SW480 (cell line): ENCODE results near the gene ZNF862.
"Not testable (repeated sequence)": the region's sequence is repeated elsewhere in the genome, so short reads cannot be mapped to it uniquely, and the experiment has no call there.

Experiments
- DNase-seq: peaks from one replicate; pipeline ENCODE4 v3.0.0-alpha.2; 2016; ENCODE audit warnings: low spot score

The ZNF862 gene

DNA sequence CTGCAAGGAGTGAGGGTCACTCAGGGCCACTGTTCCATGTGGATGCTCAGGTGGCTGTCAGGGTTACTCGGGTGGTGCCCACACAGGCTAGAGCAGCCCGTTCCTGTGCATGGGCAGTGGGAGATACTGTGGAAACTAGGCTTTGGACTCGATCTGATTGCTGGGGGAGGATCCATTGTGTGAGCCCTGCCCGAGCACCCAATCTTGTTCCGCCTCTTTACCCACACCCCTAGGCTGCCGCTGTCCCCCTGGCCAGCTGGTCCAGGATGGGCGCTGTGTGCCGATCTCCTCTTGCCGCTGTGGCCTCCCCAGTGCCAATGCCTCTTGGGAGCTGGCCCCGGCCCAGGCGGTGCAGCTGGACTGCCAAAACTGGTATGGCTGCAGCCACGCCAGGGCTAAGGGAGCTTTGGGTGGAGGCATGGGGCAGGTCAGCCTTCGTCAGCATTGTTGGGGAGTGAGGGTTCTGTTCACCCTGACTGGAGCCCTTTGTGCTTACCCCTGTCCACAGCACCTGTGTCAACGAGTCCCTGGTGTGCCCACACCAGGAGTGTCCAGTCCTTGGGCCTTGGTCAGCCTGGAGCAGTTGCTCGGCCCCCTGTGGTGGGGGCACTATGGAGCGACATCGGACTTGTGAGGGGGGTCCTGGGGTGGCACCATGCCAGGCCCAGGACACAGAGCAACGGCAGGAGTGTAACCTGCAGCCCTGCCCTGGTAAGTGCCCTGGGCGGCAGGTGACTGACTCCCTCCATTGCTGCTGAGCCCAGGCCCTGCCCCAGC, 12.4 kb upstream of the ZNF862 start:
- DNase-seq = no peak

DNA sequence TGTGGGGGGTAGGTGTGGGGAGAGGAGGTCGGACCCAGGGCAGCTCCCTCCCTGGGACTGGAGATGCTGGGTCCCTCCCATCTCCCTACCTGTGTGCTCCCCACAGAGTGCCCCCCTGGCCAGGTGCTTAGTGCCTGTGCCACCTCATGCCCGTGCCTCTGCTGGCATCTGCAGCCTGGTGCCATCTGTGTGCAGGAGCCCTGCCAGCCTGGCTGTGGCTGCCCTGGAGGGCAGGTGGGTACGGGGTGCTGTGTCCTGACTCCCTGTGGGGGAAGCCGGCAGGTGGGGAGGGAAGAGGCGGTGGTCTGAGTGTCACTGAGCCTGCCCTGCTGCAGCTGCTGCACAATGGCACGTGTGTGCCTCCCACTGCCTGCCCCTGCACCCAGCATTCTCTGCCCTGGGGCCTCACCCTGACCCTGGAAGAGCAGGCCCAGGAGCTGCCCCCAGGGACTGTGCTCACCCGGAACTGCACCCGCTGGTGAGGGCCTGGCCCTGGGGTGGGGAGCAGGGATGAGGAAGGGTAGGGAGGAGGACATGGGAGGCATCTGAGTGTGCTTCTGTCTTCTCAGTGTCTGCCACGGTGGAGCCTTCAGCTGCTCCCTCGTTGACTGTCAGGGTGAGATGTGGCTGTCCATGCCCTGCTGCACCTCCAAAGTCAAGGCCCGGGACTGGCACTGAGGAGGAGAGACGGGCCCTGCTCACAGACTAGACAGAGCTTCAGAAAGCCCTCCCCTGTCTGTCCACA, 11.7 kb upstream of the ZNF862 start:
- no peak for DNase-seq

DNA sequence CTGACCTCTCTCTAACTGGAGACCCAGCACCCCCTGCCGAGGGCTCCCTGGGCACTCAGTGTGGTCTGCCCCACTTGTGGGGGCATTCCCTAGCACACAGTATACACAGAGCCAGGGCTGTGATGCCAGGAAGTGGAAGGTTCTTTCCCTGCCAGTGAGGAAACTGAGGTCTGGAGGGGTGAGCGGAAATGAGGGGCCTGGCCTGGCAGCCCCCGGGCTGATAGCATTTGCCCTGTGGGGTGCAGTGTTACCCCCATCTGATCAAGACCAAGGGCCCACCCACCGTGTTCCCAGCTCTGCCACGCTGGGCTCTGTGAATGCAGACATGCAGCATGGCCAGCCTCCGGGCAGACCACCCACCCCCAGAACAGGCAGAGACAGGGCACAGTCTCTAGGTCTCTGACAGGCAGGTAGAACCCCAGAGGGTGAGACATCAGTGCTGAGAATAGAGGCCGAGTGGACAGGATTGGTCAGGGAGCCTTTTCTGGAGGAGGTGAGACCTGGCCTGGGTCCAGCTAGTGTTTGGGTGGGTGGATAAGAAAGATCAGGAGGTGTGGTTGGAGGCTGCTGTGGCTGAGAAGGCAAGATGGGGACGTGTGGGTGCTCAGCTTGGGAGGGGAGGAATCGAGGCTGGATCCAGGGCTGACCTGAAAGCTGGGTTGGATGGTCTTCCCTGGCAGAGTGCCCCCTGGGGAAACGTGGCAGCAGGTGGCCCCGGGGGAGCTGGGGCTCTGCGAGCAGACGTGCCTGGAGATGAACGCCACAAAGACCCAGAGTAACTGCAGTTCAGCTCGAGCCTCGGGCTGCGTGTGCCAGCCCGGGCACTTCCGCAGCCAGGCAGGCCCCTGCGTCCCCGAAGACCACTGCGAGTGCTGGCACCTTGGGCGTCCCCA, 10.8 kb upstream of the ZNF862 start:
- DNase-seq = no peak

DNA sequence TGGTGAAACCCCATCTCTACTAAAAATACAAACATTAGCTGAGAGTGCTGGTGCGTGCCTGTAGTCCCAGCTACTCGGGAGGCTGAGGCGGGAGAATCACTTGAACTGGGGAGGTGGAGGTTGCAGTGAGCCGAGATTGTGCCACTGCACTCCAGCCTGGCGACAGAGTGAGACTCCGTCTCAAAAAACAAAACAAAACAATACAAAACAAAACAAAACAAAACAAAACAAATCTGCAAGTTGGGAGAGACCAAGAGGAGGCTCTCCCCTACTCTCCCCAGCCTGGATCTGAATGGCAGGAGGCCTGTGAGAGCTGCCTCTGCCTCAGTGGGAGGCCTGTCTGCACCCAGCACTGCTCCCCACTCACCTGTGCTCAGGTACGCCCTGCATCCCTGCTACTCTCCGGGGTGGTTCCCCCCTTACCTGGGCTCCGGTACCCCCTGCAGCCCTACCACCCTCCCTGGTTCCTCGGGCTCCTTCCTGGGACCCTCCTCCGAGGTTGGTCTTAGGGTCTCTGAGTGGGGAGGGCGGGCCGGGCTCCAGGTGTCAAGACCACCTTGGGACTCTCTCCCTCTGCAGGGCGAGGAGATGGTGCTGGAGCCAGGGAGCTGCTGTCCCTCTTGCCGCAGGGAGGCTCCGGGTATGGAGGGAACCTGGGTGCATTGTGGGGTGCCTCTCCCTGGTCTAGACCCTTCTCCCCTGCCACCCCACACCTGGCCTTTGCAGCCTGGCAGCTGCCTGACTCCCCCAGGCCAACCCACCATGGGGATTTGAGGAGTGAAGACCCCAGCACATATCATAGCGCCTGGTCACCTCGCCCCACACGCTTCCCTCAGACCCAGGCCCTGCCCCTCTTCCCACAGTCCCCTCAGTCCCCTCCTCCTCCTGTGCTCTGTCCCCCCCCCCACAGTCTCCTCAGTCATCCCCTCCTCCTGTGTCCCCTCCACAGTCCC, 9.5 kb upstream of the ZNF862 start:
- no peak for DNase-seq

DNA sequence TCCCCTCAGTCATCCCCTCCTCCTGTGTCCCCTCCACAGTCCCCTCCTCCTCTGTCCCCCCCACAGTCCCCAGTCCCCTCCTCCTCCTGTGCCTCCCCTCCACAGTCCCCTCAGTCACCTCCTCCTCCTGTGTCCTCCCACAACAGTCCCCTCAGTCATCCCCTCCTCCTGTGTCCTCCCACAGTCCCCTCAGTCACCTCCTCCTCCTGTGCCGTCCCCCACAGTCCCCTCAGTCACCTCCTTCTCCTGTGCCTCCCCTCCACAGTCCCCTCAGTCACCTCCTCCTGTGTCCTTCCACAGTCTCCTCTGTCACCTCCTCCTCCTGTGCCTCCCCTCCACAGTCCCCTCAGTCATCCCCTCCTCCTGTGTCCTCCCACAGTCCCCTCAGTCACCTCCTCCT, 7.6 kb upstream of the ZNF862 start:
- DNase-seq = not testable (repeated sequence)

DNA sequence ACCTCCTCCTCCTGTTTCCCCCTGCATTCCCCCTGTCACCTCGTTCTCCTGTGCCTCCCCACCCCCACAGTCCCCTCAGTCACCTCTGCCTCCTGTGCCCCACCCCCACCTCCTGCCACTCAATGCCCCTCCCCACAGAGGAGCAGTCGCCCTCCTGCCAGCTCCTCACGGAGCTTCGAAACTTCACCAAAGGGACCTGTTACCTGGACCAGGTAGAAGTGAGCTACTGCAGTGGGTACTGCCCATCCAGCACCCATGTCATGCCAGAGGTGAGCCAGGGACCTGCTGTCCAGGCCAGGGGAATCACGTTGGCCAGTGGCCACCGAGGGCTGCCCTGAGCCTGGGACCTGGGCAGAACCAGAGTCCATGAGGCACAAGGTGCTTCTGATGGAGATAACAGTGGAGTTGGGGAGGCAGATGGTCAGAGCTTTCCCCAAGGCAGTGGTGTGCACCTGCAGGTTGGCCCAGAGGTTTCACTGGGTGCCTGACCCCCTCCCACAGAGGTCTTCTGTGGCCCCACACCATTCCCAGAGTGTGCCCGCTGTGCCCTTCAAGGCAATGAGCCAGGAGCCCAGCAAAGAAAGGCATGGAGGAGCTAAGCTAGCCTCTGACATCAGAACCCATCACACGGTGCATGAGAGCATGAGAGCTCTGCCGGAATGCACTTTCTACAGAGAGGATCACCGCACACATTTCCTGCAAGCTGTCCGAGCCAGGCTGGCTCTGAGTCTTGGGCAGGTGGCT, 7.0 kb upstream of the ZNF862 start:
- no peak for DNase-seq

DNA sequence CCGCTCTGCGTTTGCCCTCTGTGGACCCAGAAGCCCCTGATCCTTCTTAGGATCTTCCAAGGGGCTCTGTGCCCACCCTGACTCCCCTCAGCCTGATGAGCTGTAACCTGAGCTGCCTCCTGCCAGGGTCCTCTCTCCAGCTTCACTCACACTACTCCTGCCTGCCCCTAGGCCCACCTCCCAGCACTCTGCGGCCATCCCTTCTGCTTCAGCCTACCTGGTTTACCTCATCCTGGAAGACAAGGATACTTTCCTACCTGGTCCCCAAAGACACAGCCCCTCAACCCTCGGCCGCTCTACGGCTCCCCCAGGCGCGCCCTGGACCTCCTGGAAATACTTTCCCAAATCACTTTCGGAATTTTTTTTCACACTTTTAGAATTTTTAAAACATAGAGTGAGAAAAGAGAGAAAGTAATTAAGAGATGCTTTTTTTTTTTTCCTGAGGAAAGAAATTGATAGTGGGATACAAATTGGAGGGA, 6.4 kb upstream of the ZNF862 start:
- DNase-seq = no peak

DNA sequence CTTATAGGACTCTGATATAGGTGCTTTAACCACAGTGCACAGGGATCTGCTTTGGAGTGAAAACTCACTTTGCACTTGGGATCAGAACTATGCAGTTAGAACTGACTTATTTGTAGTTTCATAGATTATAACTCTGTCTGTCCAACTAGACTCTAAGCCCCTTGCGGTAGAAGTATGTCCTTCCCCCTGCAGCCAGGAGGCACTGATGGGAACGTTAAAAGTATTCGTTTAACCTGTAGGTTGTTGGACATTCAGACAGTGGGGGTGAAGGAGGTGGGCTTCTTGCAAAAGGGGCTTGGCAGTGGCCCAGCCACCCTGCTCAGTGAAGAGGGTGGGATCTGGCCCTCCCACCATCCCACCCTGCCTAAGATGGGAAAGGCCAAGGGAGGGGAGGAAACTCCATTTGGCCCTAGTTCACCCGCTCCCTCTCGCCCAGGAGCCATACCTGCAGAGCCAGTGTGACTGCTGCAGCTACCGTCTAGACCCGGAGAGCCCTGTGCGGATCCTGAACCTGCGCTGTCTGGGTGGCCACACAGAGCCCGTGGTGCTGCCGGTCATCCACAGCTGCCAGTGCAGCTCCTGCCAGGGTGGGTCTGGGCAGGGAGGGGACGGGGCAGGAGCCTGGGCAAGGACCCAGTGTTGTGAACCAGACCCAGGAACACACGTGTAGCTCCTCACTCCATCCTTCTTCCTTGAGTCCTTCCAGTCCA, 5.7 kb upstream of the ZNF862 start:
- no peak for DNase-seq

DNA sequence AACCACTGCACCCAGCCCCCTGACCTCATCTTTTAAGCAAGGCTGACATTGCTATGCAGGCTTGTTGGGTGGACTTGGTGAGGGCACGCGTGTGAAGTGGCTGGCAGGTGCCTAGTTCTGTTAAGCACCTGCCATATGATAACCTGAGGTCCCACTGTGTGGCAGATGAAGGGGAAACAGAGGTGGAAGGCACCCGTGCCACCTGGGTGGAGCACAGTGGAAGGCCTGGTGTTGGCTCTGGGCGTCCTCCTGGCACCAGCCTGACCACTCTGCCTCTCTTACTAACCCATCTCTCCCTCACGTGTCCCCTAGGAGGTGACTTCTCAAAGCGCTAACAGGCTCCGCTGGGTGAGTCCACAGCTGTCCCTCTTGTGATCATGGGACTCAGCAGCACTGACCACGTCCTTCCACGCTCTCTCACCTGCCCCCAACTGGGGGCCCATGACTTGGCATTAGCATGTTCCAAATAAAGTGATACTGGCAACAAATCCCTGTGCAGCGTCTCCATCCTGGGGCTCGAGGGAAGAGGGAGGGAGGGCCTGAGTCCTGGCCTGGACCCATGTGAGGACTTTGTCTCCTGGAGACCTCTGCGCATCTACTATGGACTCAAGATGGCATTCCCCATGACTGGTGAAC, 4.6 kb upstream of the ZNF862 start:
- DNase-seq = no peak

DNA sequence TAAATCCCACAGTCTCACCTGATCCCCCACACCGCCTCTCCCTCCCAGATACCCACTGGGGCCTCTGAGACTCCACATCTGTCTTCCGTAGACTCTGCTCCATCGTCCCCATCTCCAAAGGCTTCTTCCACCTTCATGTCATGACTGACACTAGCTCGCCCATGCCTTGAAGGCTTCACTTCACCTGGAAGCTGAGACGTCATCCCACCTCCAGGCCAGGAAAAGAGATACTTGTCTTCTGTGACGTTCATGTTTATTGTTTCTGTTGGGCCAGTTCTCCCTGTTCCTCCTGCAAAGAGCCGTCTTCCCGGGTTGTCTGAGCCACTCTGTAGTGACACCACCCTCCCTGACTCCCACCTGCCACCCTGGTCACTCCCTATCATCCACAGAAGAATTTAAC, 3.6 kb upstream of the ZNF862 start:
- no peak for DNase-seq

DNA sequence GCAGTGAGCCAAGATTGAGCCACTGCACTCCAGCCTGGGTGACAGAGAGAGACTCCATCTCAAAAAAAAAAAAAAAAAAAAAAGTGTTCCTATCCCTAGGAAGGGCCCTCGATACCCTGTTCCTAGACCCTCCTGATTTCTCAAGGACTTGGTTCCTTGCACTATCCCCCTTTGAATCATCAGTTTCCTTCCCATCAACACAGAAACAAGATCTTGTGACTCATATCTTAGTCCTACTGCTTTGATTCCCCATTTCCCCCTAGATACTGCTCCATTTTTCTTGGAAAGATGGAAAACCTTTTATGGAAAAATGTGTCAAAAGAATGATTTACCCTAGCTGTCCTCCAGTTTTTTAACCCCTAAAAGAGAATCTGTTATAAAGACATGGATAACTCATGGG, 1.7 kb upstream of the ZNF862 start:
- no peak for DNase-seq

DNA sequence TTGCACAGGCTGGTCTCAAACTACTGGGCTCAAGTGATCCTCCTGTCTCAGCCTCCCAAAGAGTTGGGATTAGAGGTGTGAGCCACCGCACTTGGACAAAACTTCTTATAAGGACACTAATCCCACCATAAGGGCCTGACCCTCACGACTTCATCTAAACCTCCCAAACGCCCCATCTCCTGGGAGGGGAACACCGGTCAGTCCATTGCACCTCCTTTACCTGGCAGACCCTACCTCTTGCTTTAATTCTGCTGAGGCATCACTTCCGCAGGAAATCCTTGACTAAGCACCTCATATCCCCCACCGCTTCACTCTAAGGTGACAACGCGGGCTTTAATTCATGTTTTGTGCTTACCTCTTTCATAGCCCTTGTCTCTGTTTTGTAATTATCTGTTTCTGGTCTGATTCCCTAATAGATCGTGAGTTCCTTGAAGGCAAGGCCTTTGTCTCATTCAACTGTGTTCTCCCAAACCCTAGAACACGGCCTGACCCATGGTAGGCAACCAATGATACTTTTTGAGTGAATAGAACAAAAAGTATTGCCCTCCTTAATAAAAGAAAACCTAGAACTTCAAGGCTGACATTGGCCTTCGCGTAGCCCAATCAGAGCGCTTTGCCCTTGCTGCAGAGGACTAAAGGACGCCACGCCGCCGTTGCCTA, 481 bp upstream of the ZNF862 start:
- no peak for DNase-seq

DNA sequence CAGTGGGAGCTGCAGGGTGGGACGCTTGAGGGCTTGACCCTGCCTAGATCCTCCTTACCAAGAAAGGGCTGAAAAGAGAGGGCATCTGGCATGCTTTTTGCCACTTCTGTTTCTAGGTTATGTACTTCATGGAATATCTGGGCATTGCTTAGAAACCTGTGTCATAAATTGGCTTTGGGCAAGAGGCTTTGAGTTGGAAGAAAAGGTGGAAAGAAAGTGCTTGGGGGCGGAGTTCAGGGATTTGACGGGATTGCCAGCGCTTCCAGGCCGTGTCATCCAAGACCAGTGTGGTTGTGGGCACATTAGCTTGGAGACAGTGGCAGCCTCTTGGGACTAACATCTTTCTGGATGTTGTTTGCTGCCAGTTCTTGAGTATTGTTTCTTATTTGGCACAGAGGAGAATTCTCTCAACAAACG, 825 bp downstream of the ZNF862 start:
- peak; percentile 21 for DNase-seq

DNA sequence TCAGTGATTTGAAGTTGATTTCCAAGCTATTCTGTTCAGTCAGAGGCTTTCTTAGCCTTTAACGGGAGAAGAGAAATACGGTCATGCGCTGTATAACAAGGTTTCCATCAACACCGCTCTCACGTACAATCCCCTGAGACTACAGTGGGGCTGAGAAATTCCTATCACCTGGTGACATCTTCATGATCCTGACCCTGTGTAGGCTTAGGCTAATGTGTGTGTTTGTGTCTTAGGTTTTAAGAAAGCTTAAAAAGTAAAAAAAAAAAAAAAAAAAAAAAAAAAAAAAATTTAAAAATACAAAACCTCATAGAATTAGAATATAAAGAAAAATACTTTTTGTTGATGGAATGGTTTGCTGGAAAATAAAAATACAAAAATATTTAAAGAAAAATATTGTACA, 1.8 kb downstream of the ZNF862 start:
- no peak for DNase-seq

DNA sequence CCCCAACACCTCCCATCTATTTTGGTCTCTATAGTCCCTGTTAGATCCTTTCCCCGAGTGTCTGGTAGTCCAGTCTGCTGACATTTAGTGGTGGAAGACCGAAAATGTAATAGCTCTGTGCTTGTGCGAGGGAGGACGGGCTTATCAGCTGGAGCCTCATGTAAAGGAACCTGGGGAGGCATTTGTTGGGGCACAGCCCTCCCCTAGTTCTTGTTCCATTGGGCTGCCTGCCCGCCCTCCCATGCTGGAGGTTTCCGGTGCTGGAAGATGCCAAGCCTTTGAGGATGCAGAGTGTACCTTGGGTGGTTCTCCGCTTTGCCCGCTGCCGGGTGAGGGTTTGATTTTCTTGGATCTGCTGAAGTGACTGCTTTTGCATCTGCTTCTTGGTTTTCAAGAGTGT, 5.4 kb downstream of the ZNF862 start:
- no peak for DNase-seq

DNA sequence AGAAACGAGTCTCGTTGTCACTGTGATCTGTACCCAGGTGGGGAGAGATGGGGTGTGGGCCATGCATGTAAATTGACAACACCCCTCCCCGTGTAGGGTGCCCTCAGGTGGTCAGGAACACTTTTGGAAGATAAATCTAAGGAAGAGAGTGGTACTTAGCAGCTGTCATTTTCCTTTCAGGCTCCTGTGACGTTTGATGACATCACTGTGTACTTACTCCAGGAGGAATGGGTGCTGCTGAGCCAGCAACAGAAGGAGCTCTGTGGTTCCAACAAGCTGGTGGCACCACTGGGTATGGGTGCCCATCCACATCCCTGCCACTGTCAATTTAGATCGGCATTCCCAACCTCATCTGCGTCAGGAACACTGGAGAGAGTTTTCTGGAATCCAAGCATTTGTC, 6.3 kb downstream of the ZNF862 start:
- no peak for DNase-seq

DNA sequence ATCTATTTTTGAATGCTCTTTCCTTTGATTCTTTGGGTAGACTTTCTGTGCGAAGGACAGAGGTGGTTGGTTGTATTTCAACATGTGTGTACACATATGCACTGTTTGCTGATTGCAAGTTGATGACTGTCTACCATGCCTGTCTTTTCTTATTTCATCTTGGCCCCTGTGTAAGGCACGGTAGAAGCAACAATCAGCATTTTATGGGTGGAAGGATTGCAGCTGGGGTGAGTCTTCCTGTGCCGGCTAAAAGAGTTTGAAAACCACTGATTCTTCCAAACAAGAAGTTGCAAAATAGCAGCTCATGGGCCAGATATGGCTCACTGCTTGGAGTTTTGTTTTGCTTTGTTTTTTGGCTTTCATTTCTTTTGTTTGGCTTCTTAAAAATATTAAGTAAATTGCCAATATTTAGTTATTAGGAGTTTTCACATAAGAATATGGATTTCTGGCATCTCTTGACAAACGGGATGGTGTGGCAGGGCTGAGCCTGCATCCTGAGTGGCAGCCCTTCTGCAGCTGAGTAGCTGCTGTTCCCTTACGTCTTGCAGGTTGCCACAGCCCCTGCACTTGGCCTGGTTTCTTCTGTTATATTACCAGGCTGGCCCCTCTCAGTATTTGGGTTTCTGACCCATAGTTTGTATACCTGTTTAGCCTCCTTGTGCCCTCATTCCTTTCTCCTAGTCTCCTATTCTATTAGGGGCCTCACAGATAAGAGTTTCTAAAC, 7.2 kb downstream of the ZNF862 start:
- DNase-seq = no peak

DNA sequence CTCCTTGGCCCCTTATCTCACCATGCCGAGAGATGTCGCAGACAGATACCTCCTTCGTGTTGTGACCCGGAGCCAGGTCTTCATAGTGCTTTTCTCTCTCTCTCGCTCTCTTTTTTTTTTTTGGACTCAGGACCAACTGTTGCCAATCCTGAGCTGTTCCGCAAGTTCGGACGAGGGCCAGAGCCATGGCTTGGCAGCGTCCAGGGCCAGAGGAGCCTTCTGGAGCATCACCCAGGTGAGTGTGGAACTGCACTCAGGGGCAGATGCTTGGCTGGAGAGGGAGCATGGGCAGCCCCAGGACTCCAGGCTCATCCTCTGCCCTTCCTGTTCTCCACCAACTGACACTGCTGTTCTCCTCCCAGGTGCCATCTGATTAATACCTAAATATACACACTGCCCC, 7.8 kb downstream of the ZNF862 start:
- no peak for DNase-seq
